AG04449 (cell line): Measurements from ENCODE around the gene CARHSP1.
"Not testable (repeated sequence)": the region's sequence is repeated elsewhere in the genome, so short reads cannot be mapped to it uniquely, and the experiment has no call there.

Experiments used
- CTCF ChIA-PET: fragments of 350-600 bp; formaldehyde crosslinking; extraction: SDS; loops from one replicate; lab custom pipeline; 2021; ENCODE audit warnings: antibody characterized with exemption; lab: Yijun Ruan, JAX
- POLR2A ChIA-PET: fragments of 400-600, 350-600 bp; formaldehyde crosslinking; extraction: SDS; loops from one replicate; lab custom pipeline; 2020; ENCODE audit warnings: antibody characterized with exemption, inconsistent platforms; lab: Yijun Ruan, JAX
- DNase-seq: peaks from one replicate; pipeline ENCODE4 v3.0.0-alpha.2; 2010; ENCODE audit warnings: low read depth, low spot score
- H3K4me3 ChIP-seq: 2 replicates; pipeline ENCODE4 v1.5.1; 2011; ENCODE audit warnings: low read depth, mild to moderate bottlenecking, control low read depth, low read length
- CTCF ChIP-seq: IDR thresholded peaks from one replicate; pipeline ENCODE4 v1.5.1; 2011; ENCODE audit warnings: mild to moderate bottlenecking, moderate library complexity, low read length, control low read depth, inconsistent platforms; ENCODE audit not compliant: insufficient read depth; ENCODE audit errors: missing control alignments

CARHSP1 gene

DNA sequence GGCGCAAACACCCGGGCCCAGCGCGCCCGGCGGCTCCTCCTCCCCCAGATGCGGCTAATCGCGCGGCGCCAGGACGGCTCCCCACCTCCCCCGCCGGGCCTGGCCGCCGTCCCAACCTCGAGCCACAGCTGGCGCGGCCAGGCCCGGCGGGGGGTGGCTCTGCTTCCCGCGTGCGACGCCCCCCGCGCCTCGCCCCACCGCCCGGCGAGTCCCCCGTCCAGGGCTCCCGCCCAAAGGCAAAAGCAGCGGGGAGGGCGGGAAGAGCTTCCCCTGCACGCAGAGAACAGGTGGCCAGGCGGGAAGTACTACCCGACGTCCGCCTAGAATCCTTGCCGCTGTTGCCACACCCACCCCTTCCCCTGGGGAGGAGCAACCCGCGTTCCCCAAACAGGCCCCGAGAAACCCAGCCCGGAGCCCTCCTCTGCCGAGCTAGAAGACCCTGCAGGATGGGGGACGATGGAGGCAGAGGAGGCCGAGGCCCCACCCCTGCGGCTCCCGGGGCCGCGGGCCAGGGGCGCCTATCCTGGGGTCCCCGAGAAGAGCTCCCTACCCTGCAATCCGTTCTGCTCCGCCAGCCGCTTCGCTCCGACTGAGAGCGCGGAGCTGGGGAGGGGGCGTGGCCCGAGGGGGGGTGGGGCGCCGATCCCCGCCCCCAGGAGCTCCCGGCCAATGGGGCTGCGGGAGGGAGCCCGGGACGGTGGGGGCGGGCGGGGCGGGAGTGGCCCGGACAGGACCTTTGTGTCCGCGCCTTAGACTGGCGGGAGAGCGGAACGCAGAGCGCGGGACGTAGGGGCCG lies at the start of gene CARHSP1:
TSS of gene CARHSP1 (minus strand) at position 591 of the 796 bp plus-strand sequence. CDS start 9,678 bp downstream, outside the sequence.
- H3K4me3 ChIP-seq = peak within 1 kb of the TSS; percentile 80
- ChIA-PET POLR2A (interaction anchor here (0.7 to 1.5 kb wide), 6 partner anchors 9 to 25 kb away, joined by 3 to 7 read pairs (median 5); no protein-coding TSS in a partner anchor), CTCF (interaction anchor here (0.6 to 6.2 kb wide), 4 partner anchors 12 to 207 kb away, joined by 3 to 66 read pairs (median 4); partner anchors contain the start of gene LITAFD)
- no peak for DNase-seq
- TF ChIP-seq CTCF = no peak

DNA sequence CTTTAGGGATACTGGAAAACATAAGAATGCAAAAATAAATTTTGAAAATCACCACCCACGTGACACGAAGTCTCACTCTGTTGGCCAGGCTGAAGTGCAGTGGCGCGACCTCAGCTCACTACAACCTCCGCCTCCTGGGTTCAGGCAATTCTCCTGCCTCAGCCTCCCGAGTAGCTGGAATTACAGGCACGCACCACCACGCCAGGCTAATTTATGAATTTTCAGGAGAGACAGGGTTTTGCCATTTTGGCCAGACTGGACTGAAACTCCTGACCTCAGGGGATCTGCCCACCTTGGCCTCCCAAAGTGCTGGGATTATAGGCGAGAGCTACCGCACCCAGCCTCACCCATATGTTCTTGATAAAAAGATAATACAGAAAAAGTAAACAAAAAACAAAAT lies 48.5 kb upstream of the CARHSP1 start:
- CTCF ChIA-PET = interaction anchor here (0.9 to 1.1 kb wide), 2 partner anchors 9 to 19 kb away, joined by 3 read pairs; no protein-coding TSS in a partner anchor
- POLR2A ChIA-PET, DNase-seq, H3K4me3 ChIP-seq: not testable (repeated sequence)

GRCh38 chr16:8916541-8917225 lies 47.9 kb upstream of the CARHSP1 start:
- POLR2A ChIA-PET = no interaction called here
- DNase-seq = no peak
- CTCF ChIA-PET = interaction anchor here (0.8 to 1.6 kb wide), 3 partner anchors 15 to 93 kb away, joined by 4 read pairs; no protein-coding TSS in a partner anchor

DNA sequence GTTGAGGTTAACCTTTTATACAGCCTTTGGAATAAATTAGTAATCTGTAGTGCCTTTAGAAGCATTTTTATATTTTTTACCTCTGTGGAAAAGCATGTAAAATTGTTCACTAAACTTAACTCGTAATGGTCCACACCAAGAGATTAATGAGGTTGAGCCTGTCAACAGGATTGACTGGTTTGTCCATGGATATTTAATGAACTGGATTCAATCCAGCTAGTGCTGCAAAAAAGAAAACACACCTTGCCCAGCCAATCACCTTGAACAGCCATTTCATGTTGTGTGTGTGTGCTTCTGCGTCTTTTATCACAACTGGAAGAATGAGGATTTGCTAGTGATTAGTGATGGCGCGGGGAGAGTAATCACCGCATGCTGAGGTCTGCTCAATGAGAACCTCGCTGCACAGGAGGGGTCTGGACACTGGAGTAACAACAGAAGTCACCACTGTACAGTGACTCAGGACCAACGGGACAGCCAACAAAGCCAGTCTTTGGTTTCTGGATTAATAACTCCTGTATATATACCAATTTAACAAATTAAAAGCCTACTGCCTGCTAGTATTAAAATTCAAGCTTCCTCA lies 47.0 kb upstream of the CARHSP1 start:
- no peak for TF ChIP-seq CTCF
- ChIA-PET CTCF (interaction anchor here (0.8 to 1.6 kb wide), 4 partner anchors 14 to 219 kb away, joined by 4 read pairs; no protein-coding TSS in a partner anchor), POLR2A (no interaction called here)
- no peak for DNase-seq
- H3K4me3 ChIP-seq = no peak overlapping the region

More at GRCh38 chr16:8916541-8917225, 47.9 kb upstream of the CARHSP1 start:
- no peak overlapping the region for H3K4me3 ChIP-seq
- TF ChIP-seq CTCF = no peak

DNA sequence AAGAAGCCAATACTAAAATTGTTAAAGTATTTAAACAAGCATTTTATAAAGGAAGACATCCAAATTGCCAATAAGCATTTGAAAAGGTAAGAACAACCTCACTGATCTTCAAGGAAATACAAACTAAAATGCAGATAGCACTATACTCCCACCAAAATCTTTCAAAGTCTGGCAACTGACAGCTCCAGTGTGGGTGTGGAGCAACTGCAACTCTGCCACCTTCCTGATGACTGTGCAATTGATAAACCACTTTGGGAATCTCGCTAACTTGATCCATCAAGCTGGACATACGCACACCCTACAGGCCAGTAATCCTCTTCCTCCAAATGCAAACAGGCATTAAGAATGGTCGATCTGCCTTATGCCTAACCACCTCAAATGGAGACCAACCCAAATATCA lies 45.3 kb upstream of the CARHSP1 start:
- DNase-seq = no peak
- ChIA-PET CTCF (interaction anchor here (0.7 to 1.3 kb wide), 2 partner anchors 34 to 94 kb away, joined by 3 to 7 read pairs; no protein-coding TSS in a partner anchor), POLR2A (no interaction called here)
- TF ChIP-seq CTCF = no peak
- no peak overlapping the region for H3K4me3 ChIP-seq

- no peak overlapping the region for H3K4me3 ChIP-seq
- ChIA-PET CTCF (no interaction called here), POLR2A (no interaction called here)
- TF ChIP-seq CTCF = no peak
- DNase-seq = no peak
Observed at GRCh38 chr16:8912793-8913192, 44.0 kb upstream of the CARHSP1 start.
